HepG2 (cell line): ENCODE results near the gene DHX57. TPM values are rescaled to one million over a fixed set of nuclear protein-coding genes. Genes with fewer than 3 reads are reported as not detected.

Experiments used
- ASH2L ChIP-seq: fragments of 300-600, 200-600 bp; sonication (generic); IDR thresholded peaks from 2 replicates; pipeline ENCODE4 v1.7.0; 2017; ENCODE audit warnings: low read depth, mild to moderate bottlenecking, moderate library complexity, mixed read lengths, low read length; ENCODE audit not compliant: insufficient read length
- GLI4 ChIP-seq: sonication (generic); formaldehyde crosslinking; IDR thresholded peaks from 2 replicates; pipeline ENCODE4 v1.5.1; 2020; ENCODE audit warnings: missing genetic modification reagents, mild to moderate bottlenecking, moderate library complexity, borderline replicate concordance
- HNF4G ChIP-seq, 2 experiments: sonication (generic) in 1 of 2; formaldehyde crosslinking in 1 of 2; IDR thresholded peaks; 2 replicates each; pipeline versions ENCODE4 v1.4.0 to v1.6.1; 2011 to 2020; ENCODE audit warnings: borderline replicate concordance in 2 of 2, low read depth in 2 of 2, mild to moderate bottlenecking in 2 of 2, low read length in 1 of 2, missing genetic modification reagents in 1 of 2, moderate library complexity in 1 of 2
- HOXD1 ChIP-seq: sonication (generic); formaldehyde crosslinking; IDR thresholded peaks from 2 replicates; pipeline ENCODE4 v1.5.0; 2020; ENCODE audit warnings: missing genetic modification reagents
- KAT7 ChIP-seq: IDR thresholded peaks from 2 replicates; pipeline ENCODE4 v1.6.1; 2018; ENCODE audit warnings: borderline replicate concordance, missing compliant biosample characterization
- LRRFIP1 ChIP-seq: sonication (generic); formaldehyde crosslinking; conservative IDR thresholded peaks from 2 replicates; pipeline ENCODE4 v1.4.0; 2020; ENCODE audit warnings: missing genetic modification reagents
- PCBP1 ChIP-seq: fragments of 200-400 bp; formaldehyde crosslinking; IDR thresholded peaks from 2 replicates; pipeline ENCODE4 v1.6.1; 2017; ENCODE audit warnings: mild to moderate bottlenecking, low read depth, low read length, borderline replicate concordance
- RORA ChIP-seq: sonication (generic); formaldehyde crosslinking; IDR thresholded peaks from 2 replicates; pipeline ENCODE4 v1.5.0; 2020; ENCODE audit warnings: mild to moderate bottlenecking, missing genetic modification reagents, moderate library complexity
- SALL1 ChIP-seq: sonication (generic); formaldehyde crosslinking; IDR thresholded peaks from 2 replicates; pipeline ENCODE4 v1.8.0; 2022; ENCODE audit warnings: mild to moderate bottlenecking, missing genetic modification reagents
- SAP130 ChIP-seq: IDR thresholded peaks from 2 replicates; pipeline ENCODE4 v1.6.1; 2016; ENCODE audit warnings: low read depth
- TARDBP ChIP-seq: sonication (generic); formaldehyde crosslinking; IDR thresholded peaks from 2 replicates; pipeline ENCODE4 v1.8.0; 2022; ENCODE audit warnings: mild to moderate bottlenecking, missing genetic modification reagents
- ZBTB10 ChIP-seq: sonication (generic); formaldehyde crosslinking; IDR thresholded peaks from 2 replicates; pipeline ENCODE4 v1.4.0; 2020; ENCODE audit warnings: missing genetic modification reagents, borderline replicate concordance
- ZFP36 ChIP-seq: fragments of 150-350 bp; IDR thresholded peaks from 2 replicates; pipeline ENCODE4 v1.6.1; 2018; ENCODE audit warnings: borderline replicate concordance, low read length, low read depth; ENCODE audit not compliant: partially characterized antibody
- ZMAT3 ChIP-seq: sonication (generic); formaldehyde crosslinking; conservative IDR thresholded peaks from 2 replicates; pipeline ENCODE4 v1.7.0; 2021; ENCODE audit warnings: missing genetic modification reagents
- ZNF101 ChIP-seq: sonication (generic); formaldehyde crosslinking; IDR thresholded peaks from 2 replicates; pipeline ENCODE4 v1.4.0; 2020; ENCODE audit warnings: mild to moderate bottlenecking, low read depth, missing genetic modification reagents, borderline replicate concordance
- ZNF136 ChIP-seq: sonication (generic); formaldehyde crosslinking; IDR thresholded peaks from 2 replicates; pipeline ENCODE4 v1.8.1; 2022; ENCODE audit warnings: low read depth, mild to moderate bottlenecking, moderate library complexity, missing genetic modification reagents
- ZNF629 ChIP-seq: sonication (generic); formaldehyde crosslinking; conservative IDR thresholded peaks from 2 replicates; pipeline ENCODE4 v1.5.0; 2020; ENCODE audit warnings: missing genetic modification reagents
- ZNF75D ChIP-seq: sonication (generic); formaldehyde crosslinking; IDR thresholded peaks from 2 replicates; pipeline ENCODE4 v1.8.1; 2023; ENCODE audit warnings: missing genetic modification reagents, mild to moderate bottlenecking, borderline replicate concordance
- ZSCAN21 ChIP-seq: sonication (generic); formaldehyde crosslinking; IDR thresholded peaks from 2 replicates; pipeline ENCODE4 v1.8.0; 2022; ENCODE audit warnings: mild to moderate bottlenecking, missing genetic modification reagents, moderate library complexity, borderline replicate concordance
- polyA plus RNA-seq, 8 experiments: library from polyadenylated mRNA; depleted of rRNA in 3 of 8; stranded (reverse) in 7 of 8; unstranded in 1 of 8; fragments of >200 nt; fragmentation: Illumina TruSeq in 4 of 8; extraction: Trizol in 4 of 8; gene quantifications; 2 replicates each; pipeline versions ENCODE4 v1.2.1 to v1.2.3, GENCODE V29; 2011 to 2016; ENCODE audit warnings: low read depth in 4 of 8, missing spikeins in 1 of 8, mixed read lengths in 1 of 8; ENCODE audit not compliant: insufficient read depth in 1 of 8
- total RNA-seq, 5 experiments: library from RNA; depleted of rRNA; stranded (reverse); fragments of >200 nt; fragmentation: Illumina TruSeq; extraction: Trizol; gene quantifications; 2 replicates each; pipeline ENCODE4 v1.2.3, GENCODE V29; 2016; ENCODE audit warnings: low read depth in 1 of 5
- TF ChIP-seq, protein P1 (sequence below): fragments of 450-650 bp; IDR thresholded peaks from 2 replicates; pipeline ENCODE4 v1.6.1; 2017; ENCODE audit warnings: mild to moderate bottlenecking

Gene DHX57
- total and polyA plus RNA-seq, 2 of the 13 experiments (the other 11 are each of a cell fraction or from before 2014, with no cell fraction given) = 9.2 to 24.2 TPM

- TF ChIP-seq LRRFIP1 (CRISPR knock-in tag) = no peak
- no peak for TF ChIP-seq ZNF101 (CRISPR knock-in tag)
- TF ChIP-seq HOXD1 (CRISPR knock-in tag) = no peak
- TF ChIP-seq, protein P1, sequence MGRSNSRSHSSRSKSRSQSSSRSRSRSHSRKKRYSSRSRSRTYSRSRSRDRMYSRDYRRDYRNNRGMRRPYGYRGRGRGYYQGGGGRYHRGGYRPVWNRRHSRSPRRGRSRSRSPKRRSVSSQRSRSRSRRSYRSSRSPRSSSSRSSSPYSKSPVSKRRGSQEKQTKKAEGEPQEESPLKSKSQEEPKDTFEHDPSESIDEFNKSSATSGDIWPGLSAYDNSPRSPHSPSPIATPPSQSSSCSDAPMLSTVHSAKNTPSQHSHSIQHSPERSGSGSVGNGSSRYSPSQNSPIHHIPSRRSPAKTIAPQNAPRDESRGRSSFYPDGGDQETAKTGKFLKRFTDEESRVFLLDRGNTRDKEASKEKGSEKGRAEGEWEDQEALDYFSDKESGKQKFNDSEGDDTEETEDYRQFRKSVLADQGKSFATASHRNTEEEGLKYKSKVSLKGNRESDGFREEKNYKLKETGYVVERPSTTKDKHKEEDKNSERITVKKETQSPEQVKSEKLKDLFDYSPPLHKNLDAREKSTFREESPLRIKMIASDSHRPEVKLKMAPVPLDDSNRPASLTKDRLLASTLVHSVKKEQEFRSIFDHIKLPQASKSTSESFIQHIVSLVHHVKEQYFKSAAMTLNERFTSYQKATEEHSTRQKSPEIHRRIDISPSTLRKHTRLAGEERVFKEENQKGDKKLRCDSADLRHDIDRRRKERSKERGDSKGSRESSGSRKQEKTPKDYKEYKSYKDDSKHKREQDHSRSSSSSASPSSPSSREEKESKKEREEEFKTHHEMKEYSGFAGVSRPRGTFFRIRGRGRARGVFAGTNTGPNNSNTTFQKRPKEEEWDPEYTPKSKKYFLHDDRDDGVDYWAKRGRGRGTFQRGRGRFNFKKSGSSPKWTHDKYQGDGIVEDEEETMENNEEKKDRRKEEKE = no peak
- no peak for TF ChIP-seq ZNF136 (CRISPR knock-in tag)
- no peak for TF ChIP-seq ZMAT3 (CRISPR knock-in tag)
- TF ChIP-seq TARDBP (CRISPR knock-in tag) = no peak
- TF ChIP-seq ZNF629 (CRISPR knock-in tag) = no peak; the same call in 1 of the 2 replicates
- TF ChIP-seq ZFP36 = no peak
- TF ChIP-seq RORA (CRISPR knock-in tag) = no peak
- peak; percentile 31; the same call in 1 of the 2 replicates for TF ChIP-seq HNF4G (IDR thresholded peaks at IDR 0.05; ENCODE audit: borderline replicate concordance, low read depth, low read length)
- TF ChIP-seq HNF4G (CRISPR knock-in tag; IDR thresholded peaks at IDR 0.05; ENCODE audit: borderline replicate concordance, low read depth) = no peak
- no peak for TF ChIP-seq ZBTB10 (CRISPR knock-in tag)
- TF ChIP-seq ZSCAN21 (CRISPR knock-in tag) = no peak
- TF ChIP-seq ZNF75D = no peak
- TF ChIP-seq KAT7 = no peak
- TF ChIP-seq SAP130 = 0 out of 2 replicates have a peak, but pooled peaks have one; percentile 10
- no peak for TF ChIP-seq PCBP1
- peak; percentile 31 for TF ChIP-seq ASH2L
- TF ChIP-seq GLI4 = no peak
- TF ChIP-seq SALL1 (CRISPR knock-in tag) = peak; percentile 58
Measured at GRCh38 chr2:38775097-38775920, 100.4 kb downstream of the DHX57 start (continued).
